Prostate gland (tissue), 2 donors: ENCODE data around the gene SLC16A10. TPM values are rescaled to one million over a fixed set of nuclear protein-coding genes. Genes with fewer than 3 reads are reported as not detected.

Source experiments
- DNase-seq: peaks from one replicate; pipeline ENCODE4 v3.0.0-alpha.2; 2019; ENCODE audit warnings: low spot score
- H3K27ac ChIP-seq, 2 donors: fragments of 200-600 bp; sonication (generic); 2 replicates each; pipeline ENCODE4 v1.5.1; 2017 to 2019
- H3K27me3 ChIP-seq: fragments of 200-600 bp; sonication (generic); replicated peaks from 2 replicates; pipeline ENCODE4 v1.5.1; 2019; ENCODE audit not compliant: insufficient read depth
- H3K36me3 ChIP-seq, 2 donors: fragments of 200-600 bp; sonication (generic); 1 replicate in 1 of 2; 2 replicates in 1 of 2; pipeline versions ENCODE4 v1.5.1 to v1.8.1; 2017 to 2019
- H3K4me1 ChIP-seq: fragments of 200-600 bp; sonication (generic); replicated peaks from 2 replicates; pipeline ENCODE4 v1.5.1; 2019
- H3K4me3 ChIP-seq, 2 donors: fragments of 200-600 bp; sonication (generic); 2 replicates each; pipeline ENCODE4 v1.5.1; 2017 to 2019
- H3K9me3 ChIP-seq: fragments of 200-600 bp; sonication (generic); 2 replicates; pipeline ENCODE4 v1.5.1; 2017
- POLR2A ChIP-seq: fragments of 450-650 bp; IDR thresholded peaks from one replicate; pipeline ENCODE4 v1.6.1; 2016; ENCODE audit warnings: antibody characterized with exemption, mild to moderate bottlenecking
- POLR2AphosphoS5 ChIP-seq: sonication (generic); formaldehyde crosslinking; IDR thresholded peaks from one replicate; pipeline ENCODE4 v1.6.1; 2017; ENCODE audit warnings: antibody characterized with exemption
- WGBS: methylation state at CpG from one replicate; pipeline ENCODE4 v1.1.5; 2018; 5-methylcytosine and 5-hydroxymethylcytosine counted together
- intact Hi-C: fragments of 100-400 bp; cut with DNase I; formaldehyde crosslinking; loops from one replicate; pipeline ENCODE4 v1.14.2; 2022
- total RNA-seq, 2 donors: library from RNA; depleted of rRNA; stranded (reverse); fragments of >200 nt; gene quantifications; one replicate each; pipeline ENCODE4 v1.1.0, GENCODE V29; 2016
- TF ChIP-seq, protein P1 (sequence below), 4 experiments: fragments of 200-600 bp in 2 of 4; fragments of 450-650 bp in 2 of 4; sonication (generic) in 2 of 4; IDR thresholded peaks; 1 replicate in 3 of 4; 2 replicates in 1 of 4; pipeline ENCODE4 v1.5.1; 2016 to 2019; ENCODE audit warnings: antibody characterized with exemption in 4 of 4, mild to moderate bottlenecking in 2 of 4, moderate library complexity in 2 of 4

SLC16A10 gene
- total RNA-seq, 2 donors from 2014 or later: 11.5 to 12.5 TPM

DNA sequence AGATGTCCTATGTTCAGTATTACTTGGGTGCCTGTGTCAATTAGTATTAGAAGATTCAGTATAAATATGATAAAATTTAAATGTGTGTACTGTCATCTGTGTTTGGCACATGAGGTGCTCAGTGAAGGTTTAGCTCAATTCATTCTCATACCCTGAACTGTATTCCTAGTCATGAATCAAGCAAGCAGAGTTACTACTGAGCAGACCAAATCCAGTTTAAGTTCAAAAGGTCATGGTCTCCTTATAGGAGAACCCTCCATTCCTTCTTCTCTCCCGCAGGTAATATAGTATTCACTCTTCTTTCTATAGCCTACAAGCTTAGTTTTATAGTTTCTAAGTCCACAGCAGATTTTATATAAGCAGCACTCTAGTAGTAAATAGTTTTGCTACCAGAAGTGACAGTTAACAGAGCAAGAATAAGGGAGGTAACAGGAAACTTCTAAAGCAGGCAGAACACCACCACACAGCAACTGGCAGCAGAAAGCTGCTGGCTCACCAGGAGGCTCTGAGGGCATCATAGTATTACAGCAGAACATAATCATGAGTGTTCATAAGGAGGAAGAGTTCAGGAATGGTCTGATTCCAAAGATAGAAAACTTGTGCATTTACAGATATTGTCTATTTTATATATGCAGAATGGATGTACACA lies 133.2 kb downstream of the SLC16A10 start:
- Histone ChIP-seq H3K4me1 (no peaks in the 10 kb centered on the region), H3K27ac (no peak overlapping the region), H3K36me3 (no peaks in the 10 kb centered on the region), H3K9me3 (no peaks in the 10 kb centered on the region), H3K4me3 (no peak overlapping the region), H3K27me3 (no peaks in the 10 kb centered on the region)
- no peak for DNase-seq
- intact Hi-C loops: no loop called here
- TF ChIP-seq POLR2A: no peak
- TF ChIP-seq POLR2AphosphoS5: no peak
- TF ChIP-seq, protein P1, sequence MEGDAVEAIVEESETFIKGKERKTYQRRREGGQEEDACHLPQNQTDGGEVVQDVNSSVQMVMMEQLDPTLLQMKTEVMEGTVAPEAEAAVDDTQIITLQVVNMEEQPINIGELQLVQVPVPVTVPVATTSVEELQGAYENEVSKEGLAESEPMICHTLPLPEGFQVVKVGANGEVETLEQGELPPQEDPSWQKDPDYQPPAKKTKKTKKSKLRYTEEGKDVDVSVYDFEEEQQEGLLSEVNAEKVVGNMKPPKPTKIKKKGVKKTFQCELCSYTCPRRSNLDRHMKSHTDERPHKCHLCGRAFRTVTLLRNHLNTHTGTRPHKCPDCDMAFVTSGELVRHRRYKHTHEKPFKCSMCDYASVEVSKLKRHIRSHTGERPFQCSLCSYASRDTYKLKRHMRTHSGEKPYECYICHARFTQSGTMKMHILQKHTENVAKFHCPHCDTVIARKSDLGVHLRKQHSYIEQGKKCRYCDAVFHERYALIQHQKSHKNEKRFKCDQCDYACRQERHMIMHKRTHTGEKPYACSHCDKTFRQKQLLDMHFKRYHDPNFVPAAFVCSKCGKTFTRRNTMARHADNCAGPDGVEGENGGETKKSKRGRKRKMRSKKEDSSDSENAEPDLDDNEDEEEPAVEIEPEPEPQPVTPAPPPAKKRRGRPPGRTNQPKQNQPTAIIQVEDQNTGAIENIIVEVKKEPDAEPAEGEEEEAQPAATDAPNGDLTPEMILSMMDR (IDR thresholded peaks at IDR 0.05): no peak
- 48% methylated on average over 1 of the region's 1 CpG for WGBS

DNA sequence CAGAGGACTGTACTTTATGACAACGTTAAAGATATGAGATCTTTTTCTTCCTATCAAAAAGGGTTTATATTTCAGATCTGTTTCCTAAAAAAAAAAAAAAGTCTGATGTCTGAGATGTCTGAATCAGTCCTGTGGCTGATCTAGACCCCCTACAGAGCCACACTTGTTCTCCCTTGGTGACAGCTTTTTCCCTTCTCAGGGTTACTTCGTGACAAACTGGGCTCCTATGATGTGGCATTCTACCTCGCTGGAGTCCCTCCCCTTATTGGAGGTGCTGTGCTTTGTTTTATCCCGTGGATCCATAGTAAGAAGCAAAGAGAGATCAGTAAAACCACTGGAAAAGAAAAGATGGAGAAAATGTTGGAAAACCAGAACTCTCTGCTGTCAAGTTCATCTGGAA lies 134.5 kb downstream of the SLC16A10 start:
- Histone ChIP-seq H3K27ac (no peak overlapping the region), H3K27me3 (no peaks in the 10 kb centered on the region), H3K36me3 (no peaks in the 10 kb centered on the region), H3K4me3 (no peak overlapping the region), H3K4me1 (no peaks in the 10 kb centered on the region), H3K9me3 (no peaks in the 10 kb centered on the region)
- TF ChIP-seq POLR2AphosphoS5 (no peak), POLR2A (no peak)
- TF ChIP-seq, protein P1 (IDR thresholded peaks at IDR 0.05): no peak
- no peak for DNase-seq
- 74% methylated on average over 4 of the region's 4 CpGs for WGBS
- intact Hi-C loops: no loop called here

DNA sequence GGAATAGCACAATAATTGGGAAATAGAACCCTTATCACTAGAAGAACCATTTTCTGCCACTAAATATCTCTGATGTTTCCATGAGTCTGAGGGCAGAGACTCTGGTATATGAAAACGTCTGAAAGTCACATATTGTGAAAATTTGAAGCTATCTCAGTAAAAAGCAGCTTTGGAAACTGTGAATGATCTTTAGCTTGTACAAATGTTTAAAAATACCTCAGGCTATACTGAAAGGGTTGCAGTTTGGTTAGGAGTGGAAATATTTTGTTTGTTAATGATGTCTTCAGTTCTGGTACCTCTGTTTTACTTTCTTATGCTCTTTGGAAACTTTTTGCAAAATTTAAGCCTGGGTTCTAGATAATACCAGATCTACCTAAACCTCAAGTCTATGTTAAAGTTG lies 135.0 kb downstream of the SLC16A10 start:
- no peaks in the 10 kb centered on the region for H3K36me3 ChIP-seq
- H3K4me3 ChIP-seq: no peak overlapping the region
- TF ChIP-seq, protein P1 (IDR thresholded peaks at IDR 0.05): no peak
- TF ChIP-seq POLR2A (no peak), POLR2AphosphoS5 (no peak)
- no peak overlapping the region for H3K27ac ChIP-seq
- 2% methylated on average over 1 of the region's 1 CpG for WGBS
- H3K9me3 ChIP-seq: no peaks in the 10 kb centered on the region
- H3K27me3 ChIP-seq: no peaks in the 10 kb centered on the region
- intact Hi-C loops: no loop called here
- no peak for DNase-seq
- H3K4me1 ChIP-seq: no peaks in the 10 kb centered on the region

DNA sequence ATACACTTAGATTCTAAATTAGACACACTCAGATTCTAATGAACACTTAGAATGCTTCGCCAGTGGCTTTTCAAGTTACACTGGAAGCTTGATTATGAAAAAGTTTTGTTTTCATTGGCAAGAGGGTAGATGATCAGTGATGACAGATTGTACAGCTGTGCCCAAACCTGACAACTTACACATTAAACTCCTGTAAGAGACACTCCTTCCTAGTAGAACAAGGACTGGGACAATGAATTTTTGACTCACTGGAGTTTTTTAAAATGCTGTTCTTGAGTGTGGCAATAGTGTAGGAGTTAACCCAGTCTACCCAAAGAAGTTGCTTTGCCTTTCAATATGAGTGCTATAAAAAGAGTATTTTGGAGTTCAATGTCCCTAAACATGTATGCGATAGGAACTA lies 140.8 kb downstream of the SLC16A10 start:
- Histone ChIP-seq H3K27me3 (no peaks in the 10 kb centered on the region), H3K27ac (no peak overlapping the region), H3K4me3 (no peak overlapping the region), H3K9me3 (no peaks in the 10 kb centered on the region), H3K4me1 (no peaks in the 10 kb centered on the region), H3K36me3 (no peaks in the 10 kb centered on the region)
- intact Hi-C loops: no loop called here
- DNase-seq: no peak
- TF ChIP-seq POLR2AphosphoS5 (no peak), POLR2A (no peak)
- TF ChIP-seq, protein P1 (IDR thresholded peaks at IDR 0.05): no peak
- WGBS: 66% methylated on average over 2 of the region's 2 CpGs

DNA sequence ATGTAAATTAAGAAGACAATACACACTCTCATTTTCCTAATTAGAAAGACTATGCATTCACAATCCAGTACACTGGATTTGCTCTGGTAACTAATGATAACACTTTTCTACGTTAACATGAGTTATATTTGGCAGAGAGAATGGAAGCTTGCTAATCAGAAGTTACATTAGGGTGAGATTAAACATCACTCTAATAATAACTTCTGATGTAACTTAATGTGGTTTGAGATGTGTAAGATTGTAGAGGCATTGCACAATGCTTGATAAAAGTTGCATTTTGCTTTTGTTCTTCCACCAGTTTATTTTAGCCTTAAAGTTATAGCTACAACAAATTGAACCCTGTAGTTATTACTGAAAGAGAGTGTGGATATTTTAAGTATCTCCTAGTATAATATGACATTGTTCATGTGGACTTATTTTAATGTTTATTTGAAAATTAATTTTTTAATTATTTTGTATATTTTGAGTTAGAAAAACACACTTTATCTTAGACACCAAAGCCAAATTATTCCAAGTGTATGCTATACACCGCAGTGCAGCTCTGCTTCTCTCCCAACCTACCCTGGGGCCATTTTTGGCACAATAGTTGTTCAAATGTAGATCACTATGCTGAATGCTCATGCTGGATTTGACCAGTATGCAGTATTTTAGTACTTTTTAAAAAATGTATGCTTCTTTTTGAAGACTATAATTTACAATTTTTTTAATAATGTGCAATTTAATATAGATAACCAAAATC lies 143.2 kb downstream of the SLC16A10 start:
- TF ChIP-seq POLR2AphosphoS5: no peak
- no peak for TF ChIP-seq POLR2A
- TF ChIP-seq, protein P1 (IDR thresholded peaks at IDR 0.05): no peak
- Histone ChIP-seq H3K36me3 (no peaks in the 10 kb centered on the region), H3K27me3 (no peaks in the 10 kb centered on the region), H3K9me3 (no peaks in the 10 kb centered on the region), H3K27ac (no peak overlapping the region), H3K4me3 (no peak overlapping the region), H3K4me1 (no peaks in the 10 kb centered on the region)
- intact Hi-C loops: no loop called here
- no peak for DNase-seq
- 69% methylated on average over 2 of the region's 2 CpGs for WGBS
